HepG2 (cell line): ENCODE measurements around the gene FSIP1.

ENCODE experiments used
- MAFF ChIP-seq: IDR thresholded peaks from 2 replicates; pipeline ENCODE4 v1.6.1; 2011; ENCODE audit warnings: low read depth, low read length, improper control_type of control experiment
- NONO ChIP-seq, 2 experiments: fragments of 450-650 bp in 1 of 2; sonication (generic) in 1 of 2; formaldehyde crosslinking in 1 of 2; IDR thresholded peaks in 1 of 2; conservative IDR thresholded peaks in 1 of 2; 2 replicates each; pipeline versions ENCODE4 v1.6.1 to v1.8.0; 2017 to 2022; ENCODE audit warnings: mild to moderate bottlenecking in 1 of 2, missing genetic modification reagents in 1 of 2, moderate library complexity in 1 of 2
- RAD21 ChIP-seq: fragments of 450-650 bp; formaldehyde crosslinking; IDR thresholded peaks from 2 replicates; pipeline ENCODE4 v1.5.0; 2020; ENCODE audit warnings: mild to moderate bottlenecking
- SMC3 ChIP-seq: IDR thresholded peaks from 2 replicates; pipeline ENCODE4 v1.6.1; 2011; ENCODE audit warnings: low read length, improper control_type of control experiment
- SRF ChIP-seq: IDR thresholded peaks from 2 replicates; pipeline ENCODE4 v1.6.1; 2011; ENCODE audit warnings: mild to moderate bottlenecking, low read depth, low read length, moderate library complexity
- ZNF251 ChIP-seq: sonication (generic); formaldehyde crosslinking; IDR thresholded peaks from 2 replicates; pipeline ENCODE4 v1.9.0; 2021; ENCODE audit warnings: mild to moderate bottlenecking, missing genetic modification reagents
- TF ChIP-seq, protein P1 (sequence below): sonication (generic); formaldehyde crosslinking; IDR thresholded peaks from 2 replicates; pipeline ENCODE4 v1.8.1; 2023; ENCODE audit warnings: mild to moderate bottlenecking, missing genetic modification reagents

DNA sequence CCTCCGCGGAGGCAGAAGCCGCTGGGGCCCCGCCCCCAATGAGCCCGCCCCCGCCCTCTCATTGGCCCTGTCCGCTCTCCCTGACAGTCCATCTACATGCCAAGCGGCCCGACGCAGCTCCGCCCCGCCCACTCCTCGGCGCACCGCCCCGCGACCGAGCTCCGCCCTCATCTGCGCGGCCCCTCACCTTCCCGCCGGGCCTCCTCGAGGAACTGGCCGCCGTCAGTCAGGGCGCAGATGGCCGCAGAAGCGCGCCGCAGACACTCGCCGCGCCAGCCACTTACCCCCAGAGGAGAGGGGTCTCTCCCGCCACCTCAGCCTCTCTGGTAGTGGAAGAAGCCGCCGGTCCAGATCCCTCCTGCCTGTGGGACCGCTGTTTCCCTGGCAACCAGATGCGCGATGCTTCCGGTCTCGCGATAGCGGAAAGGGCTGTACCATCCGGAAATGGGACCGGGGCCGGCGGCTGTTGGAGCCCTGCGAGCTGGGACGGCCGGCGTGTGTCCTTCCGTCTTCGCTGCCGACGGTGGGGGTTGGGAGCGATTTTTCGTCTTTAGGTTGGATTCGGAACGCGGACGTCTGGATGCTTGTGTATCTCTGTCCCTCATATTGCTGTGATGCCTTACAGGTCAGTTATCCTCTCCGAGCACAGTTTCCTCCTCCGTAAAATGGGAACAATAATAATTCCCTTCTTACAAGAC, at the start of gene FSIP1:
- TF ChIP-seq RAD21 (CRISPR knock-in tag) (0 out of 2 replicates have a peak, but pooled peaks have one; percentile 20), SRF (no peak), SMC3 (no peak), ZNF251 (CRISPR knock-in tag) (no peak), MAFF (no peak), NONO (IDR thresholded peaks at IDR 0.05) (no peak), NONO (CRISPR knock-in tag; conservative IDR thresholded peaks at IDR 0.05) (peak; percentile 53)
- TF ChIP-seq, protein P1, sequence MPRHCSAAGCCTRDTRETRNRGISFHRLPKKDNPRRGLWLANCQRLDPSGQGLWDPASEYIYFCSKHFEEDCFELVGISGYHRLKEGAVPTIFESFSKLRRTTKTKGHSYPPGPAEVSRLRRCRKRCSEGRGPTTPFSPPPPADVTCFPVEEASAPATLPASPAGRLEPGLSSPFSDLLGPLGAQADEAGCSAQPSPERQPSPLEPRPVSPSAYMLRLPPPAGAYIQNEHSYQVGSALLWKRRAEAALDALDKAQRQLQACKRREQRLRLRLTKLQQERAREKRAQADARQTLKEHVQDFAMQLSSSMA (CRISPR knock-in tag), result no peak
